Measurements from ENCODE around the gene APLN. TPM values are rescaled to one million over a fixed set of nuclear protein-coding genes. Genes with fewer than 3 reads are reported as not detected.

The APLN gene
- total RNA-seq, 1 donor from 2014 or later, result 2.2 TPM

- no peak for DNase-seq (ENCODE audit: low spot score in 2 of 2)
- Histone ChIP-seq H3K27me3 (no peaks in the 10 kb centered on the region), H3K9me3 (no peaks in the 10 kb centered on the region), H3K36me3 (no peaks in the 10 kb centered on the region), H3K27ac (no peak overlapping the region), H3K4me3 (no peak overlapping the region), H3K4me1 (no peaks in the 10 kb centered on the region)
- intact Hi-C loops (cut with DNase I), result loop anchor here (5.0 kb wide), 1 partner anchor 76 kb away; no protein-coding TSS in a partner anchor
- TF ChIP-seq CTCF (IDR thresholded peaks at IDR 0.05), result no peak
These were observed 3.8 kb downstream of the APLN start for GRCh38 chrX:129650821-129651510.

- H3K36me3 ChIP-seq, result no peaks in the 10 kb centered on the region
- no peak overlapping the region for H3K27ac ChIP-seq
- no peaks in the 10 kb centered on the region for H3K27me3 ChIP-seq
- intact Hi-C loops (cut with DNase I), result loop anchor here (5.0 kb wide), 1 partner anchor 77 kb away; no protein-coding TSS in a partner anchor
- no peaks in the 10 kb centered on the region for H3K9me3 ChIP-seq
- H3K4me3 ChIP-seq, result no peak overlapping the region
- no peak for TF ChIP-seq CTCF (IDR thresholded peaks at IDR 0.05)
- no peaks in the 10 kb centered on the region for H3K4me1 ChIP-seq
- DNase-seq (ENCODE audit: low spot score in 2 of 2), result no peak
These were observed 4.5 kb downstream of the APLN start for GRCh38 chrX:129650183-129650689.

- intact Hi-C loops (cut with DNase I), result loop anchor here (5.0 kb wide), 1 partner anchor 78 kb away; no protein-coding TSS in a partner anchor
- no peak for TF ChIP-seq CTCF (IDR thresholded peaks at IDR 0.05)
- Histone ChIP-seq H3K4me3 (no peak overlapping the region), H3K27ac (no peak overlapping the region), H3K27me3 (no peaks in the 10 kb centered on the region), H3K9me3 (no peaks in the 10 kb centered on the region), H3K36me3 (no peaks in the 10 kb centered on the region), H3K4me1 (no peaks in the 10 kb centered on the region)
- no peak for DNase-seq (ENCODE audit: low spot score in 2 of 2)
These were observed 5.2 kb downstream of the APLN start for GRCh38 chrX:129649268-129650182.

- no peak for DNase-seq (ENCODE audit: low spot score in 2 of 2)
- intact Hi-C loops (cut with DNase I), result no loop called here
- H3K4me1 ChIP-seq, result no peaks in the 10 kb centered on the region
- no peak overlapping the region for H3K27ac ChIP-seq
- no peaks in the 10 kb centered on the region for H3K36me3 ChIP-seq
- no peak for TF ChIP-seq CTCF (IDR thresholded peaks at IDR 0.05)
- no peak overlapping the region for H3K4me3 ChIP-seq
- H3K9me3 ChIP-seq, result no peaks in the 10 kb centered on the region
- no peaks in the 10 kb centered on the region for H3K27me3 ChIP-seq
These were observed 6.1 kb downstream of the APLN start for GRCh38 chrX:129648514-129649267.

Data from ascending aorta (tissue), 2 donors.